Endodermal cell (in vitro differentiated cells): ENCODE results near the gene IL7R. TPM values are rescaled to one million over a fixed set of nuclear protein-coding genes. Genes with fewer than 3 reads are reported as not detected.

Source experiments
- total RNA-seq, 2 donors: library from RNA; stranded (reverse); fragmentation: NEBNext Ultra II Directional in 1 of 2; extraction: Animal tissue kit (Norgen Biotek cat#: 25700) in 1 of 2; gene quantifications; 2 replicates in 1 of 2; 3 replicates in 1 of 2; pipeline ENCODE4 v1.2.1, GENCODE V29; 2021

Gene IL7R
- total RNA-seq, 2 donors from 2014 or later: 0.69 to 0.79 TPM

Other genes with a start within 250 kb of the IL7R start
- 1 to 10 TPM; 3.3 to 4.0 TPM for gene SPEF2, start 239.0 kb upstream of the IL7R start, total RNA-seq
- not detected for gene CAPSL, start 81.7 kb downstream of the IL7R start, total RNA-seq
- gene UGT3A1, start 134.5 kb downstream of the IL7R start, total RNA-seq: 10 to 100 TPM in 1 of 2 donors, 1 to 10 TPM in 1; 4.7 to 10.6 TPM
- 10 to 100 TPM; 15.5 to 25.3 TPM for gene UGT3A2, start 210.0 kb downstream of the IL7R start, total RNA-seq